Liver (tissue), 9 donors: ENCODE results near the gene TMEM186. TPM values are rescaled to one million over a fixed set of nuclear protein-coding genes. Genes with fewer than 3 reads are reported as not detected.

Source experiments
- DNase-seq: peaks from one replicate; pipeline ENCODE4 v3.0.0-alpha.2; 2017; ENCODE audit warnings: low spot score
- H3K27ac ChIP-seq, 2 donors: one replicate each; pipeline ENCODE4 v1.7.0; 2013; ENCODE audit warnings: inconsistent platforms in 2 of 2, low read length in 2 of 2, control low read depth in 1 of 2, low read depth in 1 of 2, mild to moderate bottlenecking in 1 of 2
- H3K27me3 ChIP-seq, 4 donors: one replicate each; pipeline versions ENCODE4 v1.6.1 to v1.7.0; 2013; ENCODE audit warnings: low read length in 3 of 4, inconsistent platforms in 1 of 4, mild to moderate bottlenecking in 1 of 4, moderate library complexity in 1 of 4; ENCODE audit not compliant: control insufficient read depth in 4 of 4, insufficient read depth in 4 of 4
- H3K36me3 ChIP-seq, 4 donors: one replicate each; pipeline versions ENCODE4 v1.6.1 to v1.7.0; 2013; ENCODE audit warnings: low read length in 3 of 4, mild to moderate bottlenecking in 3 of 4, low read depth in 1 of 4, moderate library complexity in 1 of 4; ENCODE audit not compliant: control insufficient read depth in 4 of 4, insufficient read depth in 3 of 4
- H3K4me1 ChIP-seq, 4 donors: one replicate each; pipeline versions ENCODE4 v1.6.1 to v1.7.0; 2013; ENCODE audit warnings: low read length in 3 of 4, mild to moderate bottlenecking in 3 of 4, moderate library complexity in 1 of 4; ENCODE audit not compliant: control insufficient read depth in 4 of 4, insufficient read depth in 4 of 4
- H3K4me3 ChIP-seq, 3 donors: one replicate each; pipeline versions ENCODE4 v1.6.1 to v1.7.0; 2013; ENCODE audit warnings: low read length in 3 of 3, control low read depth in 1 of 3, low read depth in 1 of 3, mild to moderate bottlenecking in 1 of 3
- H3K9ac ChIP-seq, 2 donors: one replicate each; pipeline ENCODE4 v1.7.0; 2013; ENCODE audit warnings: low read length in 2 of 2, mild to moderate bottlenecking in 2 of 2, moderate library complexity in 2 of 2, control low read depth in 1 of 2, low read depth in 1 of 2
- H3K9me3 ChIP-seq, 4 donors: one replicate each; pipeline versions ENCODE4 v1.6.1 to v1.7.0; 2013; ENCODE audit warnings: low read length in 3 of 4; ENCODE audit not compliant: control insufficient read depth in 4 of 4
- EGR1 ChIP-seq, 2 donors: IDR thresholded peaks; 2 replicates each; pipeline ENCODE4 v1.6.1; 2016 to 2018; ENCODE audit warnings: antibody characterized with exemption in 2 of 2, low read depth in 2 of 2
- FOXA1 ChIP-seq: IDR thresholded peaks from 2 replicates; pipeline ENCODE4 v1.6.1; 2016; ENCODE audit warnings: antibody characterized with exemption
- FOXA2 ChIP-seq: IDR thresholded peaks from 2 replicates; pipeline ENCODE4 v1.6.1; 2016; ENCODE audit warnings: antibody characterized with exemption
- GABPA ChIP-seq, 2 donors: IDR thresholded peaks in 1 of 2; conservative IDR thresholded peaks in 1 of 2; 2 replicates each; pipeline ENCODE4 v1.6.1; 2016; ENCODE audit warnings: antibody characterized with exemption in 2 of 2, mild to moderate bottlenecking in 1 of 2, moderate library complexity in 1 of 2
- HNF4A ChIP-seq, 2 donors: conservative IDR thresholded peaks; 2 replicates each; pipeline ENCODE4 v1.6.1; 2016; ENCODE audit warnings: antibody characterized with exemption in 2 of 2, mild to moderate bottlenecking in 2 of 2
- HNF4G ChIP-seq: IDR thresholded peaks from 2 replicates; pipeline ENCODE4 v1.6.1; 2016; ENCODE audit warnings: antibody characterized with exemption
- JUND ChIP-seq, 2 donors: IDR thresholded peaks; 2 replicates each; pipeline ENCODE4 v1.6.1; 2016; ENCODE audit warnings: antibody characterized with exemption in 2 of 2
- NR2F2 ChIP-seq: IDR thresholded peaks from 2 replicates; pipeline ENCODE4 v1.6.1; 2016; ENCODE audit warnings: antibody characterized with exemption
- RAD21 ChIP-seq, 2 donors: IDR thresholded peaks; 2 replicates each; pipeline ENCODE4 v1.6.1; 2016; ENCODE audit warnings: antibody characterized with exemption in 2 of 2, mild to moderate bottlenecking in 2 of 2
- RXRA ChIP-seq, 2 donors: IDR thresholded peaks; 2 replicates each; pipeline ENCODE4 v1.6.1; 2017 to 2018; ENCODE audit warnings: antibody characterized with exemption in 2 of 2, mild to moderate bottlenecking in 1 of 2
- SP1 ChIP-seq: IDR thresholded peaks from 2 replicates; pipeline ENCODE4 v1.6.1; 2018; ENCODE audit warnings: antibody characterized with exemption, mild to moderate bottlenecking
- TAF1 ChIP-seq: conservative IDR thresholded peaks from 2 replicates; pipeline ENCODE4 v1.6.1; 2016; ENCODE audit warnings: antibody characterized with exemption, mild to moderate bottlenecking
- WGBS: extraction: QIAGEN DNeasy Blood & Tissue Kit; methylation state at CpG from one replicate; pipeline ENCODE4 v1.1.7; 2013; 5-methylcytosine and 5-hydroxymethylcytosine counted together
- polyA plus RNA-seq, 2 donors: library from polyadenylated mRNA; stranded (reverse) in 1 of 2; unstranded in 1 of 2; fragments of 200-250 nt in 1 of 2; fragments of >200 nt in 1 of 2; fragmentation: Nextera tagmentation in 1 of 2; extraction: Ambion mirVana in 1 of 2; gene quantifications; one replicate each; pipeline versions ENCODE4 v1.2.1 to v1.2.3, GENCODE V29; 2013 to 2015
- total RNA-seq, 2 donors: library from RNA; depleted of rRNA; stranded (reverse); fragments of >200 nt; gene quantifications; one replicate each; pipeline ENCODE4 v1.2.3, GENCODE V29; 2014
- TF ChIP-seq, protein P1 (sequence below): IDR thresholded peaks from 2 replicates; pipeline ENCODE4 v1.6.1; 2016; ENCODE audit warnings: antibody characterized with exemption, mild to moderate bottlenecking
- TF ChIP-seq, protein P2 (sequence below): fragments of 150-350 bp; IDR thresholded peaks from 2 replicates; pipeline ENCODE4 v1.5.1; 2017; ENCODE audit warnings: improper control_type of control experiment, low read depth, low read length; ENCODE audit not compliant: missing input control
- TF ChIP-seq, protein P3 (sequence below): IDR thresholded peaks from 2 replicates; pipeline ENCODE4 v1.6.1; 2016; ENCODE audit warnings: antibody characterized with exemption
- TF ChIP-seq, protein P4 (sequence below): IDR thresholded peaks from 2 replicates; pipeline ENCODE4 v1.6.1; 2016; ENCODE audit warnings: antibody characterized with exemption
- TF ChIP-seq, protein P5 (sequence below): IDR thresholded peaks from 2 replicates; pipeline ENCODE4 v1.6.1; 2016; ENCODE audit warnings: antibody characterized with exemption
- donor health status: healthy.
- donor health status: healthy.
- donor health status: healthy.
- donor health status: healthy.
- donor health status: healthy.

Gene TMEM186
- total and polyA plus RNA-seq, 4 donors: 3.3 to 11.0 (median 7.1) TPM

DNA sequence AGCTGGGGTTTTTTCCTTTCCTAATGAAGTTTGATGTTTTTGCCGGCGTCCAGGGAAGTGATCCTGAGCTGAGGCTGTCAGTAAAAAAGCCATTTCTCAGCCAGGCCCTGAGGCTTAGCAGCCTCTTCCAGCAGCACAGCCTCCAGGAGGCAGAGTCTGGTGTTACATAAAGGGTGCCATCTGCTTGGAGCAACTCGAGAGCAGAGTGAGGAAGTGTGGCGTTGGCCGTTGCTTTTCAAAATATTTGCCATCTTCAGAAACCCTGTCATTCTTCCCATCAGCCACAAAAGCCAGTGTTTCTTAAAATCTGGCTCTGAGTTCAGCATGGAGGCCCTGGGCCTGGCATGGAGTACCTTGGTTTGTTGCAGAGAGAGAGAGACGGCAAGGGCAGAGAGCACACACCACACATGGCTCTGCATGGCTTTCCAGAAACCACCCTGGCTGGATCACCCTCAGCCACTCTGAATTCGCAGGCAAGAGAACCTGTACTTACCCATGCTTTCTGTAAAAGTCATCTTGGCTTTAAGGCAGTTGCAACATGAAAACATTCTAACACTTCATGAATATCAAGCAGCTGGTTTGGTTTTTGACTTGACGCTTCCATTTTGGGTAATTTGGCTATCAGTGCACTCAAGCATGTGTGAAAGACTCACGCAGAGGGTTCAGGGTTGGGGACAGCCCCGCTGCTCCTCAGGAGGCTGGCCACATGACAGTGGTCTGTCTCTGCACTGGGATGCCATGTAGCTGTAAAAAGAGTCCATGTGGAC, 21.2 kb upstream of the TMEM186 start:
- no peak overlapping the region for H3K27ac ChIP-seq
- H3K9ac ChIP-seq: no peak overlapping the region
- peaks cover 26 to 55% (median 29%) of the 10 kb centered on the region in 4 donors for H3K36me3 ChIP-seq
- TF ChIP-seq SP1 (no peak), HNF4G (no peak), RAD21 (IDR thresholded peaks at IDR 0.05) (no peak), TAF1 (no peak), JUND (IDR thresholded peaks at IDR 0.05) (no peak), FOXA1 (no peak), FOXA2 (no peak), HNF4A (conservative IDR thresholded peaks at IDR 0.05) (no peak), EGR1 (IDR thresholded peaks at IDR 0.05; ENCODE audit: low read depth in 2 of 2) (no peak)
- TF ChIP-seq, protein P1, sequence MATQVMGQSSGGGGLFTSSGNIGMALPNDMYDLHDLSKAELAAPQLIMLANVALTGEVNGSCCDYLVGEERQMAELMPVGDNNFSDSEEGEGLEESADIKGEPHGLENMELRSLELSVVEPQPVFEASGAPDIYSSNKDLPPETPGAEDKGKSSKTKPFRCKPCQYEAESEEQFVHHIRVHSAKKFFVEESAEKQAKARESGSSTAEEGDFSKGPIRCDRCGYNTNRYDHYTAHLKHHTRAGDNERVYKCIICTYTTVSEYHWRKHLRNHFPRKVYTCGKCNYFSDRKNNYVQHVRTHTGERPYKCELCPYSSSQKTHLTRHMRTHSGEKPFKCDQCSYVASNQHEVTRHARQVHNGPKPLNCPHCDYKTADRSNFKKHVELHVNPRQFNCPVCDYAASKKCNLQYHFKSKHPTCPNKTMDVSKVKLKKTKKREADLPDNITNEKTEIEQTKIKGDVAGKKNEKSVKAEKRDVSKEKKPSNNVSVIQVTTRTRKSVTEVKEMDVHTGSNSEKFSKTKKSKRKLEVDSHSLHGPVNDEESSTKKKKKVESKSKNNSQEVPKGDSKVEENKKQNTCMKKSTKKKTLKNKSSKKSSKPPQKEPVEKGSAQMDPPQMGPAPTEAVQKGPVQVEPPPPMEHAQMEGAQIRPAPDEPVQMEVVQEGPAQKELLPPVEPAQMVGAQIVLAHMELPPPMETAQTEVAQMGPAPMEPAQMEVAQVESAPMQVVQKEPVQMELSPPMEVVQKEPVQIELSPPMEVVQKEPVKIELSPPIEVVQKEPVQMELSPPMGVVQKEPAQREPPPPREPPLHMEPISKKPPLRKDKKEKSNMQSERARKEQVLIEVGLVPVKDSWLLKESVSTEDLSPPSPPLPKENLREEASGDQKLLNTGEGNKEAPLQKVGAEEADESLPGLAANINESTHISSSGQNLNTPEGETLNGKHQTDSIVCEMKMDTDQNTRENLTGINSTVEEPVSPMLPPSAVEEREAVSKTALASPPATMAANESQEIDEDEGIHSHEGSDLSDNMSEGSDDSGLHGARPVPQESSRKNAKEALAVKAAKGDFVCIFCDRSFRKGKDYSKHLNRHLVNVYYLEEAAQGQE: no peak
- TF ChIP-seq, protein P2, sequence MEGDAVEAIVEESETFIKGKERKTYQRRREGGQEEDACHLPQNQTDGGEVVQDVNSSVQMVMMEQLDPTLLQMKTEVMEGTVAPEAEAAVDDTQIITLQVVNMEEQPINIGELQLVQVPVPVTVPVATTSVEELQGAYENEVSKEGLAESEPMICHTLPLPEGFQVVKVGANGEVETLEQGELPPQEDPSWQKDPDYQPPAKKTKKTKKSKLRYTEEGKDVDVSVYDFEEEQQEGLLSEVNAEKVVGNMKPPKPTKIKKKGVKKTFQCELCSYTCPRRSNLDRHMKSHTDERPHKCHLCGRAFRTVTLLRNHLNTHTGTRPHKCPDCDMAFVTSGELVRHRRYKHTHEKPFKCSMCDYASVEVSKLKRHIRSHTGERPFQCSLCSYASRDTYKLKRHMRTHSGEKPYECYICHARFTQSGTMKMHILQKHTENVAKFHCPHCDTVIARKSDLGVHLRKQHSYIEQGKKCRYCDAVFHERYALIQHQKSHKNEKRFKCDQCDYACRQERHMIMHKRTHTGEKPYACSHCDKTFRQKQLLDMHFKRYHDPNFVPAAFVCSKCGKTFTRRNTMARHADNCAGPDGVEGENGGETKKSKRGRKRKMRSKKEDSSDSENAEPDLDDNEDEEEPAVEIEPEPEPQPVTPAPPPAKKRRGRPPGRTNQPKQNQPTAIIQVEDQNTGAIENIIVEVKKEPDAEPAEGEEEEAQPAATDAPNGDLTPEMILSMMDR: no peak
- TF ChIP-seq, protein P3, sequence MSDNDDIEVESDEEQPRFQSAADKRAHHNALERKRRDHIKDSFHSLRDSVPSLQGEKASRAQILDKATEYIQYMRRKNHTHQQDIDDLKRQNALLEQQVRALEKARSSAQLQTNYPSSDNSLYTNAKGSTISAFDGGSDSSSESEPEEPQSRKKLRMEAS: no peak
- TF ChIP-seq, protein P4, sequence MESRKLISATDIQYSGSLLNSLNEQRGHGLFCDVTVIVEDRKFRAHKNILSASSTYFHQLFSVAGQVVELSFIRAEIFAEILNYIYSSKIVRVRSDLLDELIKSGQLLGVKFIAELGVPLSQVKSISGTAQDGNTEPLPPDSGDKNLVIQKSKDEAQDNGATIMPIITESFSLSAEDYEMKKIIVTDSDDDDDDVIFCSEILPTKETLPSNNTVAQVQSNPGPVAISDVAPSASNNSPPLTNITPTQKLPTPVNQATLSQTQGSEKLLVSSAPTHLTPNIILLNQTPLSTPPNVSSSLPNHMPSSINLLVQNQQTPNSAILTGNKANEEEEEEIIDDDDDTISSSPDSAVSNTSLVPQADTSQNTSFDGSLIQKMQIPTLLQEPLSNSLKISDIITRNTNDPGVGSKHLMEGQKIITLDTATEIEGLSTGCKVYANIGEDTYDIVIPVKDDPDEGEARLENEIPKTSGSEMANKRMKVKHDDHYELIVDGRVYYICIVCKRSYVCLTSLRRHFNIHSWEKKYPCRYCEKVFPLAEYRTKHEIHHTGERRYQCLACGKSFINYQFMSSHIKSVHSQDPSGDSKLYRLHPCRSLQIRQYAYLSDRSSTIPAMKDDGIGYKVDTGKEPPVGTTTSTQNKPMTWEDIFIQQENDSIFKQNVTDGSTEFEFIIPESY: no peak
- H3K9me3 ChIP-seq: no peaks in the 10 kb centered on the region
- WGBS: 92% methylated on average over 10 of the region's 10 CpGs
- H3K4me1 ChIP-seq: peaks cover 0 to 3% (median 0%) of the 10 kb centered on the region in 4 donors
- H3K27me3 ChIP-seq: no peaks in the 10 kb centered on the region
- no peak overlapping the region for H3K4me3 ChIP-seq
- no peak for DNase-seq

DNA sequence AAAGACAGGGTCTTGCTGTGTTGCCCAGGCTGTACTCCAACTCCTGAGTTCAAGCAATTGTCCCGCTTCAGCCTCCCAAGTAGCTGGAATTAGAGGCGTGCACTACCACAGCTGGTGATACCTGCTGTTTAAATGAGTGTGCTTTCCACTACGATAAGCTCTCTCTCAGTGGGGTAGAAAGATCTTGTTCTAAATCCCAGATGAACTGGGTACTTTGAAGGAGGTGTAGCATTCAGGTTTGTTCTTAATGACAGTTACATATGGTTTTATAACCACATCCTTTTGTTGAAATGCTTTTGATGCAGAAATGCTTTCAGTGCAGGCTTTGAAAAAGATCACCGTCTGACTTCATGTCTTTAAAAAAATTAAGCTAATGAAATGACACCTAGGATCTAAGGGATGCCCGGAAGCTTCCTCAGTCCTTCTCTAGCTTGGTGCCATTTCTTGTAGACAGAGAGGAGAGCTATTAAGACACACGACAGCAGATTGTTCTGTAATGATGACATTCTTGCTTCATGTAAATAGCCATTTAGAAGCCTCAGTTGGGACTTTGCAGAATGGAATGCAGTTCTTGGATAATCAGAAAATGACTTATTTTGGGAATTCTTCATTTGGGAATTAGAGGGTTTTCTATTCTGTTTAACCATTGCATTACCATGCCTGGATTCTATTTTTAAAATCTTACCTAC, 19.7 kb upstream of the TMEM186 start:
- TF ChIP-seq FOXA1 (no peak), HNF4G (no peak), RAD21 (IDR thresholded peaks at IDR 0.05) (no peak), HNF4A (conservative IDR thresholded peaks at IDR 0.05) (no peak), NR2F2 (no peak), FOXA2 (no peak), GABPA (IDR thresholded peaks at IDR 0.05 in 1 of 2, conservative IDR thresholded peaks at IDR 0.05 in 1 of 2) (no peak), EGR1 (IDR thresholded peaks at IDR 0.05; ENCODE audit: low read depth in 2 of 2) (no peak), RXRA (IDR thresholded peaks at IDR 0.05) (no peak), TAF1 (no peak)
- TF ChIP-seq, protein P2: no peak
- TF ChIP-seq, protein P5, sequence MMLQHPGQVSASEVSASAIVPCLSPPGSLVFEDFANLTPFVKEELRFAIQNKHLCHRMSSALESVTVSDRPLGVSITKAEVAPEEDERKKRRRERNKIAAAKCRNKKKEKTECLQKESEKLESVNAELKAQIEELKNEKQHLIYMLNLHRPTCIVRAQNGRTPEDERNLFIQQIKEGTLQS: no peak
- 89% methylated on average over 6 of the region's 6 CpGs for WGBS
- peaks cover 33 to 66% (median 45%) of the 10 kb centered on the region in 4 donors for H3K36me3 ChIP-seq
- H3K27me3 ChIP-seq: no peaks in the 10 kb centered on the region
- H3K4me3 ChIP-seq: no peak overlapping the region
- no peaks in the 10 kb centered on the region for H3K9me3 ChIP-seq
- no peak overlapping the region for H3K9ac ChIP-seq
- H3K4me1 ChIP-seq: peaks cover 0 to 3% (median 0%) of the 10 kb centered on the region in 4 donors
- no peak for DNase-seq
- no peak overlapping the region for H3K27ac ChIP-seq
